Keratinocyte (primary cell): Measurements from ENCODE around the gene PPP1R12C. TPM values are rescaled to one million over a fixed set of nuclear protein-coding genes. Genes with fewer than 3 reads are reported as not detected.
A peak's percentile ranks its signal among the peaks of the same experiment; 100 is the strongest.

Experiments
- DNase-seq: peaks from one replicate; pipeline ENCODE4 v3.0.0-alpha.2; 2011; ENCODE audit warnings: low read depth, missing footprints, low spot score
- FAIRE-seq: peaks from 2 replicates; lab custom pipeline; 2011; peaks lifted over from hg19 to GRCh38; lab: Jason Lieb, UNC
- H2AFZ ChIP-seq: 2 replicates; pipeline ENCODE4 v1.6.0; 2012; ENCODE audit warnings: low read length, control low read depth, inconsistent platforms; ENCODE audit not compliant: control insufficient read depth
- H3K27ac ChIP-seq: 2 replicates; pipeline ENCODE4 v1.5.1; 2011; ENCODE audit warnings: low read length; ENCODE audit not compliant: control insufficient read depth, insufficient read depth
- H3K27me3 ChIP-seq: 3 replicates; pipeline ENCODE4 v1.6.0; 2011; ENCODE audit warnings: low read length; ENCODE audit not compliant: control insufficient read depth, insufficient read depth; ENCODE audit errors: extremely low read depth
- H3K36me3 ChIP-seq, 2 experiments: 2 replicates in 1 of 2; 3 replicates in 1 of 2; pipeline ENCODE4 v1.5.1; 2011; ENCODE audit warnings: low read length in 2 of 2, mild to moderate bottlenecking in 1 of 2; ENCODE audit not compliant: control insufficient read depth in 2 of 2, insufficient read depth in 2 of 2; ENCODE audit errors: extremely low read depth in 1 of 2
- H3K4me1 ChIP-seq: 3 replicates; pipeline ENCODE4 v1.5.1; 2011; ENCODE audit warnings: low read length; ENCODE audit not compliant: control insufficient read depth, insufficient read depth; ENCODE audit errors: extremely low read depth
- H3K4me2 ChIP-seq: 3 replicates; pipeline ENCODE4 v1.6.0; 2011; ENCODE audit warnings: low read depth, low read length; ENCODE audit not compliant: control insufficient read depth, insufficient read depth; ENCODE audit errors: extremely low read depth
- H3K4me3 ChIP-seq, 3 experiments: fragments of 200-600 bp in 1 of 3; sonication (generic) in 1 of 3; 2 replicates in 2 of 3; 3 replicates in 1 of 3; pipeline ENCODE4 v1.5.1; 2011 to 2016; ENCODE audit warnings: low read length in 3 of 3, mild to moderate bottlenecking in 3 of 3, control low read depth in 2 of 3, inconsistent platforms in 1 of 3, low read depth in 1 of 3, mixed read lengths in 1 of 3, mixed run types in 1 of 3, moderate library complexity in 1 of 3; ENCODE audit not compliant: control insufficient read depth in 2 of 3, insufficient read depth in 2 of 3; ENCODE audit errors: extremely low read depth in 1 of 3
- H3K79me2 ChIP-seq: 2 replicates; pipeline ENCODE4 v1.6.0; 2012; ENCODE audit warnings: low read length; ENCODE audit not compliant: control insufficient read depth, insufficient read depth
- H3K9ac ChIP-seq: 3 replicates; pipeline ENCODE4 v1.6.0; 2011; ENCODE audit warnings: low read length; ENCODE audit not compliant: control insufficient read depth, insufficient read depth; ENCODE audit errors: extremely low read depth
- H3K9me1 ChIP-seq: 3 replicates; pipeline ENCODE4 v1.6.0; 2011; ENCODE audit warnings: low read length; ENCODE audit not compliant: control insufficient read depth, insufficient read depth; ENCODE audit errors: extremely low read depth
- H3K9me3 ChIP-seq: 2 replicates; pipeline ENCODE4 v1.5.1; 2012; ENCODE audit warnings: low read depth, low read length; ENCODE audit not compliant: control insufficient read depth
- H4K20me1 ChIP-seq: 3 replicates; pipeline ENCODE4 v1.6.0; 2011; ENCODE audit warnings: low read length; ENCODE audit not compliant: control insufficient read depth, insufficient read depth; ENCODE audit errors: extremely low read depth
- EZH2 ChIP-seq: IDR thresholded peaks from one replicate; pipeline ENCODE4 v1.6.1; 2012; ENCODE audit warnings: inconsistent platforms, mild to moderate bottlenecking, low read length, moderate library complexity
- dilution Hi-C: fragments of 300-500 bp; cut with MboI; formaldehyde crosslinking; loops from one replicate; pipeline ENCODE4 v1.7.0; 2020; ENCODE audit warnings: low sequenced_read_pairs; ENCODE audit not compliant: extremely low pct_ligation_motif_present
- polyA plus RNA-seq, 5 experiments: library from polyadenylated mRNA; depleted of rRNA in 3 of 5; stranded (reverse) in 3 of 5; stranded (forward) in 1 of 5; unstranded in 1 of 5; fragments of >200 nt; gene quantifications; 1 replicate in 1 of 5; 2 replicates in 3 of 5; 3 replicates in 1 of 5; pipeline versions ENCODE4 v1.2.1 to v1.2.3, GENCODE V29; 2011 to 2012; ENCODE audit warnings: missing spikeins in 2 of 5, low read depth in 1 of 5, low replicate concordance in 1 of 5
- TF ChIP-seq, protein P1 (sequence below), 3 experiments: IDR thresholded peaks in 1 of 3; conservative IDR thresholded peaks in 1 of 3; optimal IDR thresholded peaks in 1 of 3; 2 replicates in 2 of 3; 3 replicates in 1 of 3; pipeline versions ENCODE3 to v1.5.1; 2011; ENCODE audit warnings: low read length in 3 of 3, mild to moderate bottlenecking in 3 of 3, moderate library complexity in 2 of 3, control low read depth in 1 of 3, inconsistent platforms in 1 of 3; ENCODE audit not compliant: insufficient read depth in 2 of 3; ENCODE audit errors: extremely low read depth in 1 of 3

PPP1R12C gene
- polyA plus RNA-seq, 1 donor (not counting 4 experiments of a cell fraction or from before 2014, with no cell fraction given) = 24.7 TPM

DNA sequence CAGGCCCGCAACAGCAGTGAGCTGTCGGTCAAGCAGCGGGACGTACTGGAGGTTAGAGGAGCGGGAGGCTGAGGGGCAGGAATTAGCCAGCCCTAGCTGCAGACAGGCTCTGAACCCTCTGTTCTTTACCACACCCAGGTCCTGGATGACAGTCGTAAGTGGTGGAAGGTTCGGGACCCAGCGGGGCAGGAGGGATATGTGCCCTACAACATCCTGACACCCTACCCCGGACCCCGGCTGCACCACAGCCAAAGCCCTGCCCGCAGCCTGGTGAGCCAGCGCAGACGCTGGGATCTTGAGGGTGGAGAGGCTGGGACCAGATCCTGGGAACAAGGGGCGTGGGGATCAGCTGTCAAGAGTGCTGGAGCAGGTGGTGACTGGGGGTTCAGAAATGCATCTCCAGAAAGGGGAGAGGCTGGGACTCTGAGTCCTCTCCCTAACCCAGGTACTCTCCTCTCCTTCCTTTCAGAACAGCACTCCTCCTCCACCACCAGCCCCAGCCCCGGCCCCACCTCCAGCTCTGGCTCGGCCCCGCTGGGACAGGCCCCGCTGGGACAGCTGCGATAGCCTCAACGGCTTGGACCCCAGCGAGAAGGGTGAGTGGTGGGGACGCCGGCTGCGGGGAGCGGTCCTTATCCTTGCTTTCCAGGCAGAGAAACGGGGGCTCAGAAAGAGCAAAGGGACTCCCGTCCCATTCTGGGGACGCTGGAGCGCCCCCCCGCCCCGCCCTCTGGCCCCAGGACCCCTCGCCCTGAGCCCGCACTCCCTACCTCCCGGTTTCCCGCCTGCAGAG lies 31.3 kb downstream of the PPP1R12C start:
- Histone ChIP-seq H3K9me1 (no peaks in the 10 kb centered on the region), H3K4me3 (peak overlapping the region in 1 of 3 experiments; percentile 59), H3K9ac (no peak overlapping the region), H2AFZ (no peak overlapping the region), H3K79me2 (no peaks in the 10 kb centered on the region), H3K9me3 (no peaks in the 10 kb centered on the region), H3K36me3 (peaks cover 8 to 16% of the 10 kb centered on the region in 2 experiments), H4K20me1 (peaks cover 14% of the 10 kb centered on the region), H3K4me1 (peaks cover 7% of the 10 kb centered on the region), H3K4me2 (peak overlapping the region; percentile 88), H3K27ac (no peak overlapping the region), H3K27me3 (peaks cover 17% of the 10 kb centered on the region)
- DNase-seq (no peak), FAIRE-seq (no peak)
- dilution Hi-C loops = no loop called here
- no peak for TF ChIP-seq EZH2
- TF ChIP-seq, protein P1, sequence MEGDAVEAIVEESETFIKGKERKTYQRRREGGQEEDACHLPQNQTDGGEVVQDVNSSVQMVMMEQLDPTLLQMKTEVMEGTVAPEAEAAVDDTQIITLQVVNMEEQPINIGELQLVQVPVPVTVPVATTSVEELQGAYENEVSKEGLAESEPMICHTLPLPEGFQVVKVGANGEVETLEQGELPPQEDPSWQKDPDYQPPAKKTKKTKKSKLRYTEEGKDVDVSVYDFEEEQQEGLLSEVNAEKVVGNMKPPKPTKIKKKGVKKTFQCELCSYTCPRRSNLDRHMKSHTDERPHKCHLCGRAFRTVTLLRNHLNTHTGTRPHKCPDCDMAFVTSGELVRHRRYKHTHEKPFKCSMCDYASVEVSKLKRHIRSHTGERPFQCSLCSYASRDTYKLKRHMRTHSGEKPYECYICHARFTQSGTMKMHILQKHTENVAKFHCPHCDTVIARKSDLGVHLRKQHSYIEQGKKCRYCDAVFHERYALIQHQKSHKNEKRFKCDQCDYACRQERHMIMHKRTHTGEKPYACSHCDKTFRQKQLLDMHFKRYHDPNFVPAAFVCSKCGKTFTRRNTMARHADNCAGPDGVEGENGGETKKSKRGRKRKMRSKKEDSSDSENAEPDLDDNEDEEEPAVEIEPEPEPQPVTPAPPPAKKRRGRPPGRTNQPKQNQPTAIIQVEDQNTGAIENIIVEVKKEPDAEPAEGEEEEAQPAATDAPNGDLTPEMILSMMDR (optimal IDR thresholded peaks at IDR 0.05 in 1 of 3, IDR thresholded peaks at IDR 0.05 in 1 of 3, conservative IDR thresholded peaks at IDR 0.05 in 1 of 3; ENCODE audit: extremely low read depth in 1 of 3, insufficient read depth in 2 of 3, low read length in 3 of 3) = no peak

- Histone ChIP-seq H3K27ac (no peak overlapping the region), H3K9ac (no peak overlapping the region), H4K20me1 (peaks cover 13% of the 10 kb centered on the region), H3K4me1 (peaks cover 19% of the 10 kb centered on the region), H3K27me3 (peaks cover 17% of the 10 kb centered on the region), H3K9me3 (no peaks in the 10 kb centered on the region), H3K9me1 (no peaks in the 10 kb centered on the region), H3K4me2 (no peak overlapping the region), H3K4me3 (no peak overlapping the region), H2AFZ (no peak overlapping the region), H3K79me2 (no peaks in the 10 kb centered on the region), H3K36me3 (peaks cover 4 to 13% of the 10 kb centered on the region in 2 experiments)
- no peak for FAIRE-seq
- dilution Hi-C loops = no loop called here
- DNase-seq = no peak
- TF ChIP-seq, protein P1 (optimal IDR thresholded peaks at IDR 0.05 in 1 of 3, IDR thresholded peaks at IDR 0.05 in 1 of 3, conservative IDR thresholded peaks at IDR 0.05 in 1 of 3; ENCODE audit: extremely low read depth in 1 of 3, insufficient read depth in 2 of 3, low read length in 3 of 3) = no peak
- TF ChIP-seq EZH2 = no peak
Measured at GRCh38 chr19:55084416-55084815, 33.0 kb downstream of the PPP1R12C start.
